ENCODE measurements around the gene DNAJA1.

DNAJA1 gene

DNA sequence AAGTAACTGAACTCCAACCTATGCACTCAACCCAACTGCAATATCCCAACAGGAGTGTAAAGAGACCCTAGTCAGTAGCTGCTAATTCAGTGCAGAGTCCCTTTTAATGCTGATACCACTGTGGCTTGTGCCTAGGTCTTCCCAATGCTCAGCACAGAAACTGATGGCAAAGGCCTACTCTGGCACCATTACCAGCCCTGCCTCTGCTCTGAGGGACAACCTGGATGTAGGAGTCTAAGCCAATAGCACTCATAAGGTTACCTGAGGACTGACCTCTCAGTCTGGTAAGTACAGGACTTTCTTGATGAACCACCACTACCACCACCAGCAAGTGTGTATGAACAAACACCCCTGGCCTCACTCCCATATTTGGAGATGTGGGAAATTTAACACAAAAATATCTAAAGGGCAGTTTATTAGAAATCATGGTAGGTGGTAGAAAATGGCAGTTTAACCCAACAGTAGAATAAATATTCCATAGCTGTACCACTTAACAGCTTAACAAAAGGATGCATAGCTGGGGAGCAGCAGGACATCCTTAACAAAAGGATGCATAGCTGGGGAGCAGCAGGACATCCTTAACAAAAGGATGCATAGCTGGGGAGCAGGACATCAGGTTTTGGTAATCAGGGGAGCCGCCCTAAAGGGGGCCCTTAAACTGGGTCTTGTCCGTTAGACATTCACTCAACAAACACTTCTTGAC, 11.0 kb upstream of the DNAJA1 start:
- H3K27me3 ChIP-seq (ENCODE audit: control insufficient read depth, insufficient read depth, low read length) = no peaks in the 10 kb centered on the region
- no peak overlapping the region for H3K4me3 ChIP-seq (ENCODE audit: low read length)
- H3K27ac ChIP-seq (ENCODE audit: low read length) = no peak overlapping the region
- H3K4me1 ChIP-seq (ENCODE audit: control insufficient read depth, low read depth, low read length) = peaks cover 15% of the 10 kb centered on the region
- H3K9me3 ChIP-seq (ENCODE audit: control insufficient read depth, low read depth, low read length) = no peaks in the 10 kb centered on the region
- H3K9ac ChIP-seq (ENCODE audit: low read length) = no peak overlapping the region
- no peaks in the 10 kb centered on the region for H3K36me3 ChIP-seq (ENCODE audit: control insufficient read depth, low read depth, low read length)

DNA sequence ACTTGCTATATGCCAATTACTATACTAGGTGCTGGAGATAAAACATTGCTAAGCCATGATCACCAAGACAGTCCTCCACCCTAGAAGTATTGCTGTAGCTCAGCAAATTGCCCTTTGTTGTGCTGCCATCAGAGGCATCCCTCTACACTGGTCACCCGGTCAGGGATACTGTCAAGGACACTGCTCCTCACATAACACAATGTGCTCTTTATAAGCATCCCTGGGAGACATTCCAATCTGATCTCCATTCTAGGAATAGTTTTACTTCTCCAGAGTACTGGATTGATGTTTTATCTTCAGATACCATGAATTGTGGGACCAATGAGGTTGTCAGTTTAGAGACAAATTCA, 10.4 kb upstream of the DNAJA1 start:
- peaks cover 15% of the 10 kb centered on the region for H3K4me1 ChIP-seq (ENCODE audit: control insufficient read depth, low read depth, low read length)
- H3K27me3 ChIP-seq (ENCODE audit: control insufficient read depth, insufficient read depth, low read length) = no peaks in the 10 kb centered on the region
- no peak overlapping the region for H3K4me3 ChIP-seq (ENCODE audit: low read length)
- H3K36me3 ChIP-seq (ENCODE audit: control insufficient read depth, low read depth, low read length) = no peaks in the 10 kb centered on the region
- no peaks in the 10 kb centered on the region for H3K9me3 ChIP-seq (ENCODE audit: control insufficient read depth, low read depth, low read length)
- no peak overlapping the region for H3K27ac ChIP-seq (ENCODE audit: low read length)
- H3K9ac ChIP-seq (ENCODE audit: low read length) = no peak overlapping the region

DNA sequence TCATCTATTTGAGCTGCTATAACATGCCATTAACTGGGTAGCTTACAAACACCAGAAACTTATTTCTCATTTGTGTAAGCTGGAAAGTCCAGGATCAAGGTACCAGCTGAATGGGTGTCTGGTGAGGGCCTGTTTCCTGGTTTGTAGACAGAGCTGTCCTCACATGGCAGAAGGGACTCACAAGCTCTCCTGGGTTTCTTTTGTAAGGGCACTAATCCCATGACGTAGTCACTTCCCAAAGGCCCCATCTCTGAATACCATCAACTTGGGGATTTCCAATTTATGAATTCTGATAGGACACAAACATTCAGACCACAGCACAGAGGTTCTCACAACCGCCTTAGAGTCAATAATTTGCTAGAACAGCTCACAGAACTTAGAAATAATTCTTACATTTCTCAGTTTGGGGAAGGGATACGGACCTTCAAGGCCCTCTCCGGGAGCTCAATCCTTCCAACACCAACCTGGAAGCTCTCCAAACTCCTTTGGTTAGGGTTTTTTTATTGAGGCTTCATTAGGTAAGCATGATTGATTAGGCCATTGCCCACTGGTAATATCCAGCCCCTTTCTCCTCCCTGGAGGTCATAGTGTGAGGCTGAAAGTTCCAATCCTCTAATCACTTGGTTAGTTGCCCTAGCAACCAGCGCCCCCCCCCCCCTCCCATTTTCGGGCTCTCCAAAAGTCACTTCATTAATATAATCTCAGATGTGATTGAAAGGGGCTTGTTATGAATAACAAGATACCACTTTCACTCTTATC, 7.6 kb upstream of the DNAJA1 start:
- no peak overlapping the region for H3K27ac ChIP-seq (ENCODE audit: low read length)
- H3K4me3 ChIP-seq (ENCODE audit: low read length) = no peak overlapping the region
- no peaks in the 10 kb centered on the region for H3K27me3 ChIP-seq (ENCODE audit: control insufficient read depth, insufficient read depth, low read length)
- no peaks in the 10 kb centered on the region for H3K9me3 ChIP-seq (ENCODE audit: control insufficient read depth, low read depth, low read length)
- H3K36me3 ChIP-seq (ENCODE audit: control insufficient read depth, low read depth, low read length) = peaks cover 5% of the 10 kb centered on the region
- peaks cover 15% of the 10 kb centered on the region for H3K4me1 ChIP-seq (ENCODE audit: control insufficient read depth, low read depth, low read length)
- H3K9ac ChIP-seq (ENCODE audit: low read length) = no peak overlapping the region

DNA sequence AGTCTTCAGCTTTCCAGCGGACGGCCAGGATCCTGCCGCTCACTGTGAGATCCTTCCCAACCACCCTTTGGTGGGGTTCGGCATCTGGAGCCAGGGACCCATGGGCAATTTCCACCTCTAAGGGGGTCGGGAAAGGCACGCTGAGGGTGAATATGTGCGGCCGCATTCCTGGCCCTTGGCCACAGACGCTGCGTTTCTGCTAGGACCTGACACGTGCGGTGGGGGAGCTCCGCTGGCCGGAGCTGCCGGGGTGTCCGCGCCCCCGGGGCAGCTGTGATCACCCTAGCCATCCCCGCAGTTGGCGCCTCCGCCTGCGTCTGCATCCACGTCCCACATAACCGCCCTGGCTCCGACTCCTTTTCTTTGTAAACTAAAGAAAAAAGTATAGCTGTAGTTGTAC, 5.3 kb upstream of the DNAJA1 start:
- Histone ChIP-seq H3K4me3 (ENCODE audit: low read length) (no peak overlapping the region), H3K27ac (ENCODE audit: low read length) (no peak overlapping the region), H3K36me3 (ENCODE audit: control insufficient read depth, low read depth, low read length) (peaks cover 5% of the 10 kb centered on the region), H3K9me3 (ENCODE audit: control insufficient read depth, low read depth, low read length) (no peaks in the 10 kb centered on the region), H3K27me3 (ENCODE audit: control insufficient read depth, insufficient read depth, low read length) (no peaks in the 10 kb centered on the region), H3K4me1 (ENCODE audit: control insufficient read depth, low read depth, low read length) (peaks cover 4% of the 10 kb centered on the region), H3K9ac (ENCODE audit: low read length) (no peak overlapping the region)

DNA sequence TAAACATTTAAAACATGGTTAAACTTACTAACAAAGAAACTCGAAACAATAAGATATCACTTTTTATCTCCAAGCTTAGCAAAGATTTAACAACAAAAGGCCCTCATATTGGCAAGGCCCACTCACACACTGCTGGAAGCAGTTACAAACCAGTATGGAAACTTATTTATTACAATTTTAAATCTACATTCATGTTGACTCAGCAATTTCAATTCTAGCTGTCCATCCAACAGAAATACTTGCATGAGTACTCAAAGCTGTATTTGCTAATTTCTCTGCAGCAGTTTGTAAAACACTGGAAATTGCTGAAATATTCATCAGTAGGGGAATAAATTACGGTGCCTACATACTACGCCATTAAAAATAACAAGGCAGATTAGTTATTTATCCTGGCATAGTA, 2.8 kb upstream of the DNAJA1 start:
- Histone ChIP-seq H3K36me3 (ENCODE audit: control insufficient read depth, low read depth, low read length) (peaks cover 11% of the 10 kb centered on the region), H3K9ac (ENCODE audit: low read length) (no peak overlapping the region), H3K4me3 (ENCODE audit: low read length) (no peak overlapping the region), H3K9me3 (ENCODE audit: control insufficient read depth, low read depth, low read length) (no peaks in the 10 kb centered on the region), H3K4me1 (ENCODE audit: control insufficient read depth, low read depth, low read length) (peaks cover 3% of the 10 kb centered on the region), H3K27ac (ENCODE audit: low read length) (no peak overlapping the region), H3K27me3 (ENCODE audit: control insufficient read depth, insufficient read depth, low read length) (no peaks in the 10 kb centered on the region)

DNA sequence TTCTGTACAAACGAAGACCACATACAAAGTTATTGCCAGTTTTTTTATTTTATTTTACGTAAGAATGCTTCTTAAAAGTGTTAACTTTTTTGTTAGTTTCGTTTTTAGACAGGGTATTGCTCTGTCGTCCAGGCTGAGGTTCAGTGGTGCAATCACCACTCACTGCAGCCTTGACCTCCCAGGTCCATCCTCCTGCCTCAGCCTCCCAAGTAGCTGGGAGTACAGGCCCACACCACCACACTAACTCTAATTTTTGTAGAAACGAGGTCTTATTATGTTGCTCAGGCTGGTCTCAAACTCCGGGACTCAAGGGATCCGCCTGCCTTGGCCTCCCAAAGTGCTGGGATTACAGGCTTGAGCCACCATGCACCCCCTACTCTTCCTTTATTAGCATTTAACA, 2.3 kb upstream of the DNAJA1 start:
- Histone ChIP-seq H3K4me1 (ENCODE audit: control insufficient read depth, low read depth, low read length) (peaks cover 3% of the 10 kb centered on the region), H3K4me3 (ENCODE audit: low read length) (no peak overlapping the region), H3K36me3 (ENCODE audit: control insufficient read depth, low read depth, low read length) (peaks cover 16% of the 10 kb centered on the region), H3K27me3 (ENCODE audit: control insufficient read depth, insufficient read depth, low read length) (no peaks in the 10 kb centered on the region), H3K27ac (ENCODE audit: low read length) (no peak overlapping the region), H3K9ac (ENCODE audit: low read length) (no peak overlapping the region), H3K9me3 (ENCODE audit: control insufficient read depth, low read depth, low read length) (no peaks in the 10 kb centered on the region)

DNA sequence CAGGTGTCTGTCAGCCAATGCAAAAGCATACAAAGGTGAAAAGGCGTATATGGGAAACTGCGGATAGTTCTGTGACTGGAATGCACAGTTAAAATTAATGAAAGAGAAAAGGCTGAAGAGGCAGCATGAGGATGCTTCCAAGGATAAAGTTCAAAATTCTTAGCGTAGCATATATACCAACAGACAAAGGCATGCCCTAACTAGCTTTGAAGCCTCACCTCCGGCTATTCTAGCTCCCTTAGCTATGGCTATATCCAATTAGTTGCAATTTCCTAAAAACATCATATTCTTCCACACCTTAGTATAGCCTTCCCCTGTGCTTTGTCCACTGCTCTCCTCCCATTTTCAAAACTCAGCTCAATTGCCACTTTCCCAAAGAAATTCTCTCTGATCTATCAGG, 1.4 kb upstream of the DNAJA1 start:
- H3K4me3 ChIP-seq (ENCODE audit: low read length) = peak overlapping the region; percentile 99
- no peaks in the 10 kb centered on the region for H3K27me3 ChIP-seq (ENCODE audit: control insufficient read depth, insufficient read depth, low read length)
- peak overlapping the region; percentile 95 for H3K27ac ChIP-seq (ENCODE audit: low read length)
- H3K36me3 ChIP-seq (ENCODE audit: control insufficient read depth, low read depth, low read length) = peaks cover 25% of the 10 kb centered on the region
- peak overlapping the region; percentile 97 for H3K9ac ChIP-seq (ENCODE audit: low read length)
- H3K4me1 ChIP-seq (ENCODE audit: control insufficient read depth, low read depth, low read length) = peaks cover 3% of the 10 kb centered on the region
- no peaks in the 10 kb centered on the region for H3K9me3 ChIP-seq (ENCODE audit: control insufficient read depth, low read depth, low read length)

DNA sequence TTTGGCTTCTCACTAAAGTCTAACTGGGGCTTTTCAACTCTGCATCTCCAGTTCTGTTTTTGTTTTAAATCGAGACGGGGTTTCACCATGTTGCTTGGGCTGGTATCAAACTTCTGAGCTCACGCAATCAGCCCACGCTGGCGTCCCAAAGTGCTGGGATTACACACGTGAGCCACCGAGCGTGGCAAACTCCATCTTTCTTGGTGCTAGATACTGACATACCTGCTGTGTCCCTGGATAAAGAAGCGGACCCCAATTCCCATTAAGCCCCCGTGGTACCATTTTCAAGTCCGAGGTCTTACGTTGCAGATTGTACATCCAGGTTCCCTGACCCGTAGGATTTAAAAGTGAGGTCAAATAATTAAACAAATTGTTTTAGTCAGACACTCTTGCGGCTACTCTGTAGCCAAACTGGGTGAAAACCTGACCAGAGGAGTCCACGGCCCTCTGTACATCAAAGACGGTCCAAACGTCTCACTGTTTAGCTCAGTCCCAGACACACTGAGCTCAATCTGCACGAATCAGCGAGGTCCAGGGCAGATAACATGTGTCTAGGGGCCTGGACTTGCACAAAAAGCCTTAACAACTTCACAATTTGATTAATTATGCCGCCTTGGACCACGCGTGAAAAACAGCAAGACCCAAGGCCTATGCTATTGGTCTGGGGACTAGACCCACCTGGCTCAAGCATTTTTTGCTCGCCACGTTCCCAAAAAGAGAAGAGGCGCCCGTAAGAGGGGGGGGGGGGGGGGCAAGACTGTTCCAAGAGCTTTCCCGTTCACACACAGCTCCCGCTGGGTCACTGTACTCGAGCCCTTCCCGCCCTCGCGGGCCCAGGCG, 727 bp upstream of the DNAJA1 start:
- H3K9me3 ChIP-seq (ENCODE audit: control insufficient read depth, low read depth, low read length) = no peaks in the 10 kb centered on the region
- peak overlapping the region; percentile 99 for H3K4me3 ChIP-seq (ENCODE audit: low read length)
- no peaks in the 10 kb centered on the region for H3K27me3 ChIP-seq (ENCODE audit: control insufficient read depth, insufficient read depth, low read length)
- H3K27ac ChIP-seq (ENCODE audit: low read length) = peak overlapping the region; percentile 95
- peaks cover 3% of the 10 kb centered on the region for H3K4me1 ChIP-seq (ENCODE audit: control insufficient read depth, low read depth, low read length)
- H3K36me3 ChIP-seq (ENCODE audit: control insufficient read depth, low read depth, low read length) = peaks cover 32% of the 10 kb centered on the region
- peak overlapping the region; percentile 97 for H3K9ac ChIP-seq (ENCODE audit: low read length)

DNA sequence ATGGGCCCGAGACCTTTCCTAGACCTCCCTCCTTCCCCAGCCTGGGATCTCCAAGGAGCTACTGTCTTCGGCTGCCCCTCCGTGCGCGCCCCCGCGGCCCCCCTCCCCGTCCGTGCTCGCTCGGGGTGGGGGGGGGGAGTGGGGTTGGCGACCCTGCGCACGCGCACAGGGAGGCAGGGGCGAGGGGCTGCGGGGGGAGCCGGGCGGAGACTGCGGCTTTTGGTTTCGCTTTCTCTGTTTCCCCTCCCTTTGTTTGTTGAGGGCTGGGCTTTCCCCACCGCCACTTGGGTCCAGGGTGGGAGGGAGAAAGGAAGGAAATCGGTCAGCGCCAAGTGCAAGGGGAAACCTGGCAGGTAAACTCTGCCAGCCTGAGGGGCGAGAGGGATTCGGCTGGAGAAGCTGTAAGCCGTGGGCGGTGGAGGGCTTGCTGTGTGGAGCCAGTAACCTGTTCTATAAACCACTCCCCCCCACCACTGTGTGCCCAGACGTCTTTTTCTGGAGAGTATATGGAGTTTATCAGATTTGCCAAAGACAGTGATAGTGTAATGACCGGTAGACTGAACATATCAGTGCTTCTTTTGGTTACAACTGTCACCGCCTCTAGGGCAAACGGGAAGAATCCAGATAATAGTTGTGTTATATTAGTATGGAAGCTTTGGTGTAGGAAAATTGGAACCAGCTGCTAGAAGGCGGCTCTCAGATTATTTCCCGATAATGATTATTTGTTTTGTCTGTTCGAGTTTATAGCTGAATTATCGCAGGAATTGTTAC, 684 bp downstream of the DNAJA1 start:
- Histone ChIP-seq H3K4me3 (ENCODE audit: low read length) (peak overlapping the region; percentile 99), H3K27ac (ENCODE audit: low read length) (peak overlapping the region; percentile 97), H3K9ac (ENCODE audit: low read length) (peak overlapping the region; percentile 97), H3K36me3 (ENCODE audit: control insufficient read depth, low read depth, low read length) (peaks cover 46% of the 10 kb centered on the region), H3K27me3 (ENCODE audit: control insufficient read depth, insufficient read depth, low read length) (no peaks in the 10 kb centered on the region), H3K9me3 (ENCODE audit: control insufficient read depth, low read depth, low read length) (no peaks in the 10 kb centered on the region), H3K4me1 (ENCODE audit: control insufficient read depth, low read depth, low read length) (peaks cover 3% of the 10 kb centered on the region)

DNA sequence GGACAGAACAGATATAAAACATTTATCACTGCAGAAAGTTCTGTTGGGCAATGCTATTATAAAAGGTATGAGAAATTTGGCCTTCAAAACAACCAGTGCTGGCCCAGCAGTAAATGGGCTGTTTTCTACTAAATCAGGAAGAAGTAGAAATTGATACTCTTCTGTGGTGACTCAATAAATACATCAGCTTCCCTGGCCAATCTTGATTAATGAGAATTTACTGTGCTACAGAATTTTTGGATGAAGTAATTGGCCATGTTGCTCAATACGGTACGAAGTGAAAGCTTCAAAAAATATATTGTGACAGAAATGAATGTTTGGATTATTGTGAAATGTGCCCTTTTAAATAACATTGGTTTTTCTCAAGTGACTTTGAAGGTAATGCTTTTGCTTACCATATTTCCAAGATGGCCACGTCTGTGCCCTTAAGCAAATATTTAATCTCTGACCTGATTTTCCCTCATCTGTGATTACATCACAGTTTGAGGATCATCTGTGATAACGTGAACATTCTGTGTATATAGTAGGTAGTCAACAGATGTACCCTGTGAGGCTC, 4.2 kb downstream of the DNAJA1 start:
- Histone ChIP-seq H3K4me3 (ENCODE audit: low read length) (no peak overlapping the region), H3K36me3 (ENCODE audit: control insufficient read depth, low read depth, low read length) (peaks cover 74% of the 10 kb centered on the region), H3K9me3 (ENCODE audit: control insufficient read depth, low read depth, low read length) (no peaks in the 10 kb centered on the region), H3K27me3 (ENCODE audit: control insufficient read depth, insufficient read depth, low read length) (no peaks in the 10 kb centered on the region), H3K4me1 (ENCODE audit: control insufficient read depth, low read depth, low read length) (peaks cover 3% of the 10 kb centered on the region), H3K27ac (ENCODE audit: low read length) (no peak overlapping the region), H3K9ac (ENCODE audit: low read length) (no peak overlapping the region)

DNA sequence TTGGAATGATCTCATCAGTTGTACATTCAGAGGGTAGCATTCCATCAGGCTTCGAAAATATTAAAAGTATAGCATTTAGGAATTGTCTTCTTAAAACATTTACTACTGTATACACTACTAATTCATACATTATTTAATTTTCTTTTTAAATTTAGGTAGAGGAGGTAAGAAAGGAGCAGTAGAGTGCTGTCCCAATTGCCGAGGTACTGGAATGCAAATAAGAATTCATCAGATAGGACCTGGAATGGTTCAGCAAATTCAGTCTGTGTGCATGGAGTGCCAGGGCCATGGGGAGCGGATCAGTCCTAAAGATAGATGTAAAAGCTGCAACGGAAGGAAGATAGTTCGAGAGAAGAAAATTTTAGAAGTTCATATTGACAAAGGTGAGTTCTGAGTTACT, 5.2 kb downstream of the DNAJA1 start:
- H3K9ac ChIP-seq (ENCODE audit: low read length) = no peak overlapping the region
- H3K4me1 ChIP-seq (ENCODE audit: control insufficient read depth, low read depth, low read length) = peaks cover 3% of the 10 kb centered on the region
- H3K27ac ChIP-seq (ENCODE audit: low read length) = no peak overlapping the region
- peaks cover 83% of the 10 kb centered on the region for H3K36me3 ChIP-seq (ENCODE audit: control insufficient read depth, low read depth, low read length)
- no peak overlapping the region for H3K4me3 ChIP-seq (ENCODE audit: low read length)
- no peaks in the 10 kb centered on the region for H3K27me3 ChIP-seq (ENCODE audit: control insufficient read depth, insufficient read depth, low read length)
- no peaks in the 10 kb centered on the region for H3K9me3 ChIP-seq (ENCODE audit: control insufficient read depth, low read depth, low read length)
